Activated CD4-positive, alpha-beta T cell treated with anti-CD3 and anti-CD28 coated beads for 4 hours (primary cell): ENCODE data around the gene GDPD4.
A peak's percentile ranks its signal among the peaks of the same experiment; 100 is the strongest.

Experiments
- DNase-seq, 2 donors: peaks; one replicate each; pipeline ENCODE4 v3.0.0-alpha.2; 2020

Gene GDPD4

DNA sequence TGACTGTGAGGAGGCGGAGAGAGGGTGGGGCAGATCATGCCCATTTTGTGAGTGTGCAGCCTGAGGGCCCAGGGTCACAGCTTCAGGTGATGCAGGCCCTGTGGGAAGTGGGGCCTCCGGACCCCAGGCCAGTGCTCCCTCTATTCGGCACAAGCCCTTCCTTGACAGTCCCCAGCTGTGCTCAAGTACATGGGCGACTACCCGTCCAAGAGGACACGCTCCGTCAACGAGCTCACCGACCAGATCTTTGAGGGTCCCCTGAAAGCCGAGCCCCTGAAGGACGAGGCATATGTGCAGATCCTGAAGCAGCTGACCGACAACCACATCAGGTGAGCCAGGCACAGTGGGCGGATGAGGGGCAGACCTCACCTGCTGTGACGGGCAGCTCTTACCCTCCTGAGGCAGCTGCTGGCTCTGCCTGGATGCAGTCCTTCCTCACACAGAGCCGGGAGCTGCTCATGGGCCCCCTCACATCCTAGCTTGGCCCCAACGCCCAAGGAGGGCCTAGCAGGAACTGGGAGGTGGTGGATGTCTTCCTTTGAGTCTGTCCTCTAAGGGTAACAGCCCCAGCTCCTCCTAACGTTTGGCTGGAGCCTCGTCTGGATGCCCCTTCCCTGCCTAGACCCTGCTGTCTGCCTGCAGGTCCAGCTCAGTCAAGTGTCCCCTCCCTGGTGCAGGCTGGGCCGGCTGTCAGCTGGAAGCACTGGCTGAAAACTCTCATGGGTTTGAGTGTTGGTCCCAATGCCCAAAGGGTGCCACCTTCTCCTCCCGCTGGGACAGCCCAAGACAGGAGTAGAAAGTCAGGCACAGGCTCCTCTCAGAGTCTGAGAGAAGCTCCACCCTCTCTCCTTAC, 97.4 kb downstream of the GDPD4 start:
- no peak for DNase-seq

GRCh38 chr11:77202941-77203900, 98.3 kb downstream of the GDPD4 start:
- DNase-seq, result no peak

- DNase-seq, result no peak
These were observed 99.3 kb downstream of the GDPD4 start for GRCh38 chr11:77201991-77202841.

GRCh38 chr11:77201370-77201769, 100.1 kb downstream of the GDPD4 start:
- no peak for DNase-seq

- no peak for DNase-seq
These were observed 100.9 kb downstream of the GDPD4 start for GRCh38 chr11:77200351-77201268.

DNA sequence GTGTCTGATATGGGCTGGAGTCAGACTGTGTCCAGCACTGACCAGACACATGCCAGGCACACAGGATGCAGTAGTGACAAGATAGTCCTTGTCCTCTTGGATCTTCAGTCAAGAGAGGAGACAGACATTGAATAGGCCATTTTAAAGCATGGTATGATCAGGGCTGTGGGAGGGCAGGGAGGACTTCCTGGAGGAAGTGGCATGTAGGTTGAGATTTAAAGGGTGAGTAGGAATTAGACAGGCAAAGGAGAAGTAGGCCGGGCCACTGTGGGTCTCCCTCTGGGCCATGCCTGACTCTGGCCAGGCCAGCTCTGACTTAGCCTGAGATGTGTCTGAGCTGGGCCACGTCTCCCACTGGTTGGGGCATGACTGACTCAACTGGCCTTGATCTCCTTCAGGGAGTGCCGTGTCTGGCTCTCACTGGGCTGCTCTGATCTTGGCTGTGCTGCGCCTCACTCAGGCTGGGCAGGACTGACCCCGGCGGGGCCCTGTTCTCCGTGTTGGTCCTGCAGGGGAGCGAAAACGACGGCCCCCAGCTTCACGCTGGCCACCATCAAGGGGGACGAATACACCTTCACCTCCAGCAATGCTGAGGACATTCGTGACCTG, 102.2 kb downstream of the GDPD4 start:
- DNase-seq, result no peak

DNA sequence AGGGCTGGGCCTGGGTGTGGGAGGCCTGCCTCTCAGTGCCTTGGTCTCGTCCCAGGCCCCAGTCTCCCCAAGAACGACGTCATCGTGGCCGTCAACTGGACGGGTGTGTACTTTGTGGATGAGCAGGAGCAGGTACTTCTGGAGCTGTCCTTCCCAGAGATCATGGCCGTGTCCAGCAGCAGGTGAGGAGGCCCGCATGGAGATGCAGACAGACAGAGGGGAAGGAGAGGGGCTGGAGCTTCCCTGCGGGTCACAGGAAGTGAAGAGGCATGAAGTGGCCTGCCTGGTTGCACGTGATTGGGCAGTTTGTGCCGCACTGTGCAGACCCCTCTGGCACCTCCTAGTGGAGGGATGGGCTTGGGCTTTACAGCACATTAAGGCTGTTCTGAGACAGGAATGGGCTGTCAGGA, 103.0 kb downstream of the GDPD4 start:
- no peak for DNase-seq

DNA sequence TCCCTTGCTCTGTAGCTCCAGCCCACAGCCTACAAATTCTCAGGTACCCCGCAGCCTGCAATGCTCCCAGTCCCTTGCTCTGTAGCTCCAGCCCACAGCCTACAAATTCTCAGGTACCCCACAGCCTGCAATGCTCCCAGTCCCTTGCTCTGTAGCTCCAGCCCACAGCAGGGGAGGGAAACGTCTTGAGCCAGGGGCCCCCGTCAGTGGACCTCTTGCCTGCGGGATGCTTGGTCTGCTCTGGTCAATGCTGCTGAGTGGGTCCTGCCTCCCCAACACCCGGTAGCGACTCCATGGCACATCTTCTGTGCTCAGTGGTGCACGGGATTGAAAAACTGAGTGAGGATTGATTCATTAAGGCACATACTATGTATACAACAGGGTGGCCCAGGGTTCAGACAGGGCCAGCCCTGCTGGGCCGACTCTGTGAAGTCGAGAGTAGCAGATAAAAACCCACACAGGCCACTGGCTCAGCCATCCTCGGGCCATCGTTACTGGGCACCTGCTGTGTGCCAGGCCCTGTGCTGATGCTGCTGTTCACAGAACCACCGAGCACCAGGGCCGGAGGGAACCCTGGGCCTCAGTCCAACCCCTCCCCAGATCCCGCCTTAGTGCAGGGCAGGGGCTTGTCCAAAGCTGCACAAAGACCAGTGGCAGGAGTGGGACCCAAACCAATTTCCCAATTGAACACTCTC, 103.7 kb downstream of the GDPD4 start:
- DNase-seq, result no peak

DNA sequence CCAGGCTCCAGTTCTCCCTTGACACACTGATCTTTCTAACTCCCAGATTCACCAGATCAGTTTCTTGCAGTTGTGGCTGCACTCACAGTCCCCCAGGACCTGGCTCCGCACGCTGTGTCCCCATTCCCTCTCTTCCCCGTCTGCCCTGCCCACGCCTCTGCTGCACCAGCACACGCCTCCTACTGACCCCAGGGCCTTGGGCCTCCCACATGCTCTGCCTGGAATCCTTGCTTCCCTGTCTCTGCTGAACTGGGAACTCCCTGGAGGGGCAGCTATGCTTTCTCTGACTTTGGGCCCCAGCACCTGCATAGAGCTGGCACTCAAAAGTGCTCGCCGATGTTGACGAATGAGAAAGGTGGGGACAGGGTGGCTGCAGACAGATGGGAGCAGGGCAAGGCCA, 104.5 kb downstream of the GDPD4 start:
- no peak for DNase-seq

DNA sequence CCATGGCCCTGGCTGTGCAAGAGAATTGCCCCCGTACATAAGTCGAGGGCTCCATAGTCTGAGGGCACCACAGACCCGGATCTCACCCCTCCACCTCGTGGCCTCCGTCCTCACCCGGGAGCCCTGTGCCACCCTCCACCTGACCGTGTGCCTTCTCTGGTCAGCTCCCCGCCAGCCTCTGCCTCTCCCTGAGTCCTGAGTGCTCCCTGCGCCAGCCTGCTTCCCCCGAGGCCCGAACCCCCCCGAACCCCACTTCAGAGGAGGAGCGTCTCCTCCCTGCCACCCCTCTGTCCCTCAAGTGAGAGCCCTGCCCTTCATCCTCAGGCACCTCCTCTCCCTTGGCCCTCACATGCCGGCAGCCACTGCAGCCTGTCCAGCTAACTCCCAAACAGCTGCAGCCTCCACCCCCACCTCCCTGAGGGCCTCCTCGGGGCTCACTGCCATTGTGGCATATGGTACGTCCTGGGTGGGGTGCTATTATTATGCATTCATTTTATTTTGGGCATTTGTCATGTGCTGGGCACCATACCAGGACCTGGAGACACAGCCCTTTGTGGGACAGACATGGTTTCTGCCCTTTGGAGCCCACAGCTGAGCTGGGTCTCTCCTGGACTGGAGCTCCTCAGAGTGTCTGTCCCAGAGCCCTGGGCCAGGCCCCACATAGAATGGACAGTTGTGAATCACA, 106.3 kb downstream of the GDPD4 start:
- no peak for DNase-seq

DNA sequence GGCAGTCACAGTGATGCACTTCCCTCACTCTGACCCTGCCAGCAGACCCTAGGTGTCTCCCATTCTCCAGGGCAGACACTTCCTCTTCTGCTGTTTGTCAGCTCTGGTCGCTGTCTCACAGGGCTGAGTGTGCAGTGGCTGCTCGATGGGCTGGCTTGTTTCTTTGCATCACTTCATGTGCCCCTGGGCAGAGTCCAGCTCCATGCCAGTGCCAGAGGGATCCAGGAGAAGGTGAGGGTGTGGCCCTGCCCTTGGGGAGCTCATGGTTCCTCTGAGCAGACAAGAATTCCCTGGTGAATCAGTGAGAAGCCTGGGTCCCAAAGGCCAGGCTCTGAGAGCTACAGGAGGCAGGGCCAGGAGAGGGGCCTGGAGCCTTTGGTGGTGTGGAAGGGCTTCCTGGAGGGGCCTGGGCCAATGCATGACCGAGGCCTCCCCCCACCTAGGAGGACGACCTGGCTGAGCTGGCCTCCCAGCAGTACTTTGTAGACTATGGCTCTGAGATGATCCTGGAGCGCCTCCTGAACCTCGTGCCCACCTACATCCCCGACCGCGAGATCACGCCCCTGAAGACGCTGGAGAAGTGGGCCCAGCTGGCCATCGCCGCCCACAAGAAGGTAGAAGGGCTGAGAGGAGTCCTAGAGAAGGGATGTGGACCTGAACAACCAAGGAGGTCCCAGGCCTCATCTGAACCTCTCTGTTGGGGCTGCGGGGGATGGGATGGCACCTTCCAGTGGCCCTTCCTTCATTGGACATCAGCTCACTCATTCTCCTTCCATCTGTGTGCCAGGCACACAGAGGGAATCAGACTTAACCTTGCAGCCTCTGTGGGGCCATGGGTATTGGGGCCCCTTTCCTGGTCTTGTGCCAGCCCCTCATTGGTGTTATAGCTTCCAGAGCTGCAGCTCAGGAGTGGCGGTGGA, 107.3 kb downstream of the GDPD4 start:
- no peak for DNase-seq

GRCh38 chr11:77193167-77193566, 108.3 kb downstream of the GDPD4 start:
- DNase-seq, result no peak

DNA sequence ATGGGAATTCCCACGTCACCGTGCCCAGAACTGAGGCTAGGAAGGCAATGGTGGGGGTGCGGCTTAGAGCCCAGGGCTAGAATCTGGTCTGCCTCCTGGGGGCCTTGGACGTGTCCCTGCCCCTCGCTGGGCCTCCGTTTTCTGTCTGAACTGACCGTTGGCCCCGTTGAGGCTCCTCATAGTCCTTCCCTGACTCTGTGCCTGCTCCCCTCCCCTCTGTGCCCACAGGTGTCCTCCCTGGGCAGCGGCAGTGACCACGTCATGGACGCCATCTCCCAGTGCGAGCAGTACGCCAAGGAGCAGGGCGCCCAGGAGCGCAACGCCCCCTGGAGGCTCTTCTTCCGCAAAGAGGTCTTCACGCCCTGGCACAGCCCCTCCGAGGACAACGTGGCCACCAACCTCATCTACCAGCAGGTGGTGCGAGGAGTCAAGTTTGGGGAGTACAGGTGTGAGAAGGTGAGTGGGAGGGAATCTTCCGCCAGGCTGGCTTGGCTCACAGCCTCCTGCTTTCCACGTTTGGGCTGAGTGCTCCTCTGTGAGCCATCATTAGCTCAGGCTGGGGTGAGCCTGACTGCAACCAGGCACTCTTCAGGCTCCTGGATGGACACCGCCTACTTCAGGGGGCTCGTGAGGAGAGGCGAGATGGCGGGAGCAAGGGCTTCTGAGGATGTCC, 109.5 kb downstream of the GDPD4 start:
- DNase-seq, result peak; percentile 40 to 41

- no peak for DNase-seq
These were observed 110.1 kb downstream of the GDPD4 start for GRCh38 chr11:77191429-77191822.

DNA sequence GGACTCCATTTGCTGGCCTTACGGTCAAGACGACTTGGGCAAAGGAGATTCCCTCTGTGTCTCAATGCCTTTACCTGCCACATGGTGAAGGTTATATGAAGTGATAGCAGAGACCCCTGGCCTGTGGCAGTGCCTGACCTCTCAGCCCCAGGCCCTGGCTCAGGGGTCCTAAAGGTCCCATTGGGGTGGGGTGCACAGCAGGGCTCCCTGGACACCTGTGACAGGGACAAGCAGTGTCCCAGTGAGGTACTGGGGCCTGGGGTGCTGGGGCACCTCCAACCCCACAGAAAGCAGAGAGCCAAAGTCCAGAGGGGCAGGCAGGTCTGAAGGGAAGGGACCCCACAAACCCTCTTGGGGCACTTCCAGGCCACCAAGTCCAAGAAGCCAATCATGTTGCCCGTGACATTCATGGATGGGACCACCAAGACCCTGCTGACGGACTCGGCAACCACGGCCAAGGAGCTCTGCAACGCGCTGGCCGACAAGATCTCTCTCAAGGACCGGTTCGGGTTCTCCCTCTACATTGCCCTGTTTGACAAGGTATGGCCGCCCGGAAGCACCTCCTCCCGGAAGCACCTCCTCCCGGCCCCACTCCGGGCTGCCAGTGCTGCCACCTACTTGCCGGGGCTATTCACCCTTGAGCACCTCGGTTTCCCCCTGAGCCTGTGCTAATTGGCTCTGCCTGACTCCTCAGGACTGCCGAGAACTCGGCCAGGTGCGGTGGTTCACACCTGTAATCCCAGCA, 111.0 kb downstream of the GDPD4 start:
- no peak for DNase-seq

GRCh38 chr11:77189588-77190210, 111.8 kb downstream of the GDPD4 start:
- DNase-seq, result no peak
